ENCODE measurements around the gene UNC80. TPM values are rescaled to one million over a fixed set of nuclear protein-coding genes. Genes with fewer than 3 reads are reported as not detected.

UNC80 gene
- total and polyA plus RNA-seq, 2 of the 13 experiments (the other 11 are each of a cell fraction or from before 2014, with no cell fraction given): not detected

DNA sequence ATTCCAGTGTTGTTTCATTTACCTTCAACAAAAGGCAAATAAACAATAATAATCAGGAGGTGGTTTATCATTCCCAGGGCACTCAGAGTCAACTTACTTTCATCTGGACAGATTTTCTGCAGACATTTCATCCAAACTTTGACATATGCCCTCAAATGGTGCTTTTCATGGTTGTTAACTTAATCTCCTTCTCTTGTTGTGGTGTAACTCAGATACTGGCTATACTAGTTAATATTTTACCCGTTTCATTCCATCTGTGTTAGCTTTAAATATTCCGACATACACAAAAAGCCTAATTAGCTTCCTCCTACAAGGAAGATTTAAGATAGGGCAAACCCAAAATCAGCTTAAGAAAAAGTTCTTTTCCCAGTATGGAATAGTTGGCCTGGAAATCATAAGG, 186.4 kb downstream of the UNC80 start (continued):
- TF ChIP-seq, protein P1, sequence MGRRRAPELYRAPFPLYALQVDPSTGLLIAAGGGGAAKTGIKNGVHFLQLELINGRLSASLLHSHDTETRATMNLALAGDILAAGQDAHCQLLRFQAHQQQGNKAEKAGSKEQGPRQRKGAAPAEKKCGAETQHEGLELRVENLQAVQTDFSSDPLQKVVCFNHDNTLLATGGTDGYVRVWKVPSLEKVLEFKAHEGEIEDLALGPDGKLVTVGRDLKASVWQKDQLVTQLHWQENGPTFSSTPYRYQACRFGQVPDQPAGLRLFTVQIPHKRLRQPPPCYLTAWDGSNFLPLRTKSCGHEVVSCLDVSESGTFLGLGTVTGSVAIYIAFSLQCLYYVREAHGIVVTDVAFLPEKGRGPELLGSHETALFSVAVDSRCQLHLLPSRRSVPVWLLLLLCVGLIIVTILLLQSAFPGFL (CRISPR knock-in tag; IDR thresholded peaks at IDR 0.05): no peak
- TF ChIP-seq ZFP36L2 (CRISPR knock-in tag; IDR thresholded peaks at IDR 0.05) (no peak), MED13 (CRISPR knock-in tag; IDR thresholded peaks at IDR 0.05) (no peak)

DNA sequence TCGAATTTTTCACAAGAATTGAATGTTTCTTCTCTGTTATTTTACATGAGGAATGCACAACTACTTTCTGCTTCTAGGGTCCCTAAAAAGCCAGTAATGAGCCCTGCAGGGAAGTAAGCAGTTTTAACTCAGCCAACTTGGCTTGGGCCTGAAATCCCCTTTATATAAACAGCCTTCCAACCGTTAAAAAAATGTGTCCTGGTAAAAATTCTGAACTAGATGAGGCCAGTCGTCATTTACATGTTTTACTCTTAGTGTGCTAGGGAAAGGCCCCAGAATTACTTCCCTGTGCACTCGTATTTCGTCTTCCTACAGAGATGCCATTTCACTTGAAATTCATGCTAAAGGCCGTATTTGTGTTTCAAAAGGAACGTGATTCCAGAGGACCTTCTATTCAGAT, 188.4 kb downstream of the UNC80 start:
- 3% methylated on average over 7 of the region's 7 CpGs for WGBS (ENCODE audit: low lambda C conversion rate)
- in situ Hi-C loops (cut with HindIII; ENCODE audit: extremely low pct_ligation_motif_present, low pct_unique_long_range_greater_than_20kb) (loop anchor here (25.0 kb wide), 2 partner anchors 623 to 1548 kb away; partner anchors contain the start of gene PTH2R), intact Hi-C loops (cut with micrococcal nuclease; ENCODE audit: unreplicated experiment) (loop anchor here (2.0 to 10.0 kb wide), 4 partner anchors 163 to 1565 kb away; partner anchors contain the start of gene MAP2)
- H3K4me1 ChIP-seq (ENCODE audit: insufficient read depth, low read length): no peaks in the 10 kb centered on the region
- BruUV-seq (replicated peaks): no TSS peak
- no peak for ATAC-seq
- CTCF ChIA-PET (ENCODE audit: low intra/inter-chr PET ratio, low total read pairs): no interaction called here
- H4K20me1 ChIP-seq (ENCODE audit: insufficient read depth, low read length): no peaks in the 10 kb centered on the region
- H3K9me3 ChIP-seq (ENCODE audit: low read length): no peaks in the 10 kb centered on the region
- H3K36me3 ChIP-seq (replicated peaks in 1 of 2; ENCODE audit: control insufficient read depth in 1 of 2, insufficient read depth in 2 of 2, low read length in 2 of 2): no peaks in the 10 kb centered on the region
- TF ChIP-seq SMYD3 (CRISPR knock-in tag; IDR thresholded peaks at IDR 0.05): no peak
- TF ChIP-seq ZNF136 (CRISPR knock-in tag; IDR thresholded peaks at IDR 0.05; ENCODE audit: low read depth): no peak
- no peak for TF ChIP-seq MED1 (CRISPR knock-in tag; IDR thresholded peaks at IDR 0.05)
- TF ChIP-seq ZBTB3 (CRISPR knock-in tag; IDR thresholded peaks at IDR 0.05; ENCODE audit: borderline replicate concordance, low read depth): no peak
- TF ChIP-seq, protein P2, sequence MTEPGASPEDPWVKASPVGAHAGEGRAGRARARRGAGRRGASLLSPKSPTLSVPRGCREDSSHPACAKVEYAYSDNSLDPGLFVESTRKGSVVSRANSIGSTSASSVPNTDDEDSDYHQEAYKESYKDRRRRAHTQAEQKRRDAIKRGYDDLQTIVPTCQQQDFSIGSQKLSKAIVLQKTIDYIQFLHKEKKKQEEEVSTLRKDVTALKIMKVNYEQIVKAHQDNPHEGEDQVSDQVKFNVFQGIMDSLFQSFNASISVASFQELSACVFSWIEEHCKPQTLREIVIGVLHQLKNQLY (CRISPR knock-in tag; IDR thresholded peaks at IDR 0.05): no peak
- TF ChIP-seq ZNF670 (CRISPR knock-in tag; IDR thresholded peaks at IDR 0.05; ENCODE audit: borderline replicate concordance): no peak
- H3K27me3 ChIP-seq (ENCODE audit: control insufficient read depth in 1 of 2, insufficient read depth in 2 of 2, low read length in 2 of 2): 0 out of 5 replicates have a peak, but pooled peaks cover 0 to 12% of the 10 kb centered on the region in 2 experiments
- no peak for DNase-seq (ENCODE audit: low spot score)
- no peaks in the 10 kb centered on the region for H3K79me2 ChIP-seq (ENCODE audit: insufficient read depth, low read length)
- no peak overlapping the region for H3K4me3 ChIP-seq (replicated peaks in 1 of 3; ENCODE audit: insufficient read depth in 1 of 3, low read depth in 2 of 3, low read length in 3 of 3)
- no peak overlapping the region for H3K9ac ChIP-seq (ENCODE audit: insufficient read depth, low read depth, low read length)
- no peak overlapping the region for H3K4me2 ChIP-seq (ENCODE audit: low read depth, low read length)
- H3K27ac ChIP-seq (ENCODE audit: extremely low read length, insufficient read depth, low read length): no peak overlapping the region
- POLR2A ChIA-PET: no interaction called here
- no peak for FAIRE-seq
- H2AFZ ChIP-seq (ENCODE audit: low read length): no peak overlapping the region
